GM12875 (cell line): Measurements from ENCODE around the gene SCARB2.
A peak's percentile ranks its signal among the peaks of the same experiment; 100 is the strongest.

Experiments
- H3K4me3 ChIP-seq: one replicate; pipeline ENCODE4 v1.5.1; 2011; ENCODE audit warnings: low read depth, low read length, control low read depth
- CTCF ChIP-seq: IDR thresholded peaks from 2 replicates; pipeline ENCODE4 v1.5.1; 2011; ENCODE audit warnings: low read depth, mild to moderate bottlenecking, control low read depth, inconsistent platforms, low read length, moderate library complexity, borderline replicate concordance; ENCODE audit not compliant: insufficient read depth

SCARB2 gene

GRCh38 chr4:76215077-76215476 lies 1.5 kb upstream of the SCARB2 start:
- TF ChIP-seq CTCF = no peak
- H3K4me3 ChIP-seq = no peak overlapping the region

GRCh38 chr4:76214177-76214675 lies 602 bp upstream of the SCARB2 start:
- peak overlapping the region; percentile 61 for H3K4me3 ChIP-seq
- TF ChIP-seq CTCF = no peak

DNA sequence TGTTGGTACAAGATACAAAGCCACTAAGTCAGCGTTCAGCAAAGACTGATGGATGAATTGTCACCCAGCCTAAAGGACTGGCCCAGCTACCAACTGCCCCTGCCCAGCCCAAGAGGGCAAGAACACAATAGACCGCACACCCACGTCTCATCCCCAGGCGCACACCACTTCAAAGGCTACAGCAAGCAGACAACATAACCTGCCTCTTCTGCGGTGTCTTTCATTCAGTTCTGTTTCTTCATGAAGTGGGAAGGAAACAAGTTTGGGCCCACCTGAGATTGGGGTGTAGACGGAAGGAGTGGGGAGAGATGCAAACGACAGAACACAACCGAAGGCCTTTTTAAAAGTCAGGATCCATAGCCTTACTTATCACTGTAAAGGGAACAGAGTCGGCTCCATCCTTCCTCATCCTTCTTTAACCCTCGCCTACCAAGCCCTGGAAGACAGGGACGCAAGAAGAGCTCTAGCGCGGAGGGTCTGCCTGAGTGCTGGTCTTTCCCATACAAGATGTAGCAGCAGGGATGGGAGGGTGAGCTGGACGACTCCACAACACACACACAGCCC lies 691 bp downstream of the SCARB2 start:
- no peak for TF ChIP-seq CTCF
- peak overlapping the region; percentile 61 for H3K4me3 ChIP-seq

DNA sequence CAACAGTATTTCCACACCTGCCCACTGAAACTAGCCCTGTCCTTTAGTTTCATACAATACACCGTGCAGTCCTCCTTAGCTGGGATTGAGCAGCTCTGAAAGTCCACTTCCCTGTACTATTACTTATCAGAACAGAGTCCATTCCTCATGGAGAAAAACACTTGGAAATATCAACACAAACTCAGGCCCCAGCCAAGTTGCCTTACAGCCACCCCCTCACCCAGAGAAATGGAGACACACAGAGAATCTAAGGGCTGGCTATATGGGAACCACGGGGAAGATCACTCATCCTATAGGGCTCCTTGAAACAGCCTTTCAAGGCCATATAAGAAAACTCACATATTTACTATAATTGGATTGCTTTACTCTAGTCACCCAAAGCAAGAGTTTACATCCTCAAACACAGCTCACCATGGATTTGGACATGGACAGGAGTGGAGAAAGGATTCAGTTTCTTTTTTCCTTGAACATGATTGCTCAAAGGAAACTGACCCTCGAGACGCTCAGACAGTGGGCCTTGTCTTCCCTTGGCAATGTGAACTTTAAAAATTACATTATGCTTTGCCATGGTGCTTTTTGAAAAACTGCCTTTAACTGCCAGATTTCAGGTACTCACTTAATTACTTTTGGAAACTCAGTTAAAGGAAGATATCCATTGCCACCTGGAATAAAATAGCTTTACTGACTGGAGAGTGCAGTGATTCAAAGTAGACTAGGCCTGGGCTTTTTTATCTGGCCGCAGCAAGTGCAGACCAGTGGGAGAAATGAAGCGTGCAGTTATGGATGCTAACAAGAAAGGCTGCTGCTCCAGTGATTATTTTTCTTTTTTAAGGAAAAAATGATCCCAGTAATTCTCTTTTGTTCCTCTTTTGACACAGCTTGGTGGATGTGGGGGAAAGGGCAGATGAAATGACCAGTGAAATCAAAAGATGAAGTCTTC lies 1.6 kb downstream of the SCARB2 start:
- H3K4me3 ChIP-seq = no peak overlapping the region
- TF ChIP-seq CTCF = no peak

GRCh38 chr4:76210452-76210851 lies 3.2 kb downstream of the SCARB2 start:
- no peak for TF ChIP-seq CTCF
- H3K4me3 ChIP-seq = no peak overlapping the region

- no peak overlapping the region for H3K4me3 ChIP-seq
- no peak for TF ChIP-seq CTCF
Measured at GRCh38 chr4:76209881-76210280, 3.7 kb downstream of the SCARB2 start.
